Nephron (organoid): Measurements from ENCODE around the gene SLCO4A1.

Experiments used
- H3K27ac Mint-ChIP-seq, 3 experiments: 2 replicates each; pipeline ENCODE4 v1.8.0; 2020; ENCODE audit warnings: mixed read lengths in 3 of 3, mild to moderate bottlenecking in 2 of 3, moderate library complexity in 1 of 3
- H3K27me3 Mint-ChIP-seq: 2 replicates; pipeline ENCODE4 v1.8.0; 2021; ENCODE audit warnings: low read depth, mild to moderate bottlenecking, moderate library complexity, mixed read lengths
- H3K36me3 Mint-ChIP-seq: 2 replicates; pipeline ENCODE4 v1.8.0; 2020; ENCODE audit warnings: low read depth, mixed read lengths
- H3K4me1 Mint-ChIP-seq: 2 replicates; pipeline ENCODE4 v1.8.0; 2020; ENCODE audit warnings: mixed read lengths
- H3K4me3 Mint-ChIP-seq, 3 experiments: 2 replicates each; pipeline ENCODE4 v1.8.0; 2020; ENCODE audit warnings: mild to moderate bottlenecking in 3 of 3, mixed read lengths in 3 of 3, moderate library complexity in 2 of 3
- H3K9me3 Mint-ChIP-seq: 2 replicates; pipeline ENCODE4 v1.8.0; 2020; ENCODE audit warnings: mixed read lengths
- TF ChIP-seq, protein P1 (sequence below), 3 experiments: fragments of 200-600 bp; sonication (generic); IDR thresholded peaks; one replicate each; pipeline ENCODE4 v1.5.0; 2021; ENCODE audit warnings: antibody characterized with exemption in 3 of 3; ENCODE audit not compliant: unreplicated experiment in 3 of 3

SLCO4A1 gene

DNA sequence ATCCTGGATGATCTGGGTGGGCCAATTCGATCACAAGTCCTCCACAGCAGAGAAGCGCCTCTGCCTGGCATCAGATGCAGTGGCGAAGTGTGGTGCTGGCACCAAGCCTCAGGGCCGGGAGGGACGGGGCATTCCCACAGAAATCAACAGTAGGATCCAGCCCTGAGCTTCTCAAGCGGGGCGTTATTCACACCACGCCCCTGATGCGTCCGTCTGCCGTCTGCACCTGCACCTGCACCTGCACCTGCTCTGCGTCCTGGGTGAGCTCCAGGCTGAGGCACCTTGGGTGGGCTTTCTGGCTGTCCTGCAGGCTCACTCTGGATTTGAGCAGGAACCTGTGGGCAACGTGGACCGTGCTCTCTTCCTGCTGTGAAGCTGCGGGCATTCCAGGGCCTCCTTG, 52.6 kb downstream of the SLCO4A1 start:
- no peaks in the 10 kb centered on the region for H3K36me3 Mint-ChIP-seq
- peaks cover 4% of the 10 kb centered on the region for H3K9me3 Mint-ChIP-seq

DNA sequence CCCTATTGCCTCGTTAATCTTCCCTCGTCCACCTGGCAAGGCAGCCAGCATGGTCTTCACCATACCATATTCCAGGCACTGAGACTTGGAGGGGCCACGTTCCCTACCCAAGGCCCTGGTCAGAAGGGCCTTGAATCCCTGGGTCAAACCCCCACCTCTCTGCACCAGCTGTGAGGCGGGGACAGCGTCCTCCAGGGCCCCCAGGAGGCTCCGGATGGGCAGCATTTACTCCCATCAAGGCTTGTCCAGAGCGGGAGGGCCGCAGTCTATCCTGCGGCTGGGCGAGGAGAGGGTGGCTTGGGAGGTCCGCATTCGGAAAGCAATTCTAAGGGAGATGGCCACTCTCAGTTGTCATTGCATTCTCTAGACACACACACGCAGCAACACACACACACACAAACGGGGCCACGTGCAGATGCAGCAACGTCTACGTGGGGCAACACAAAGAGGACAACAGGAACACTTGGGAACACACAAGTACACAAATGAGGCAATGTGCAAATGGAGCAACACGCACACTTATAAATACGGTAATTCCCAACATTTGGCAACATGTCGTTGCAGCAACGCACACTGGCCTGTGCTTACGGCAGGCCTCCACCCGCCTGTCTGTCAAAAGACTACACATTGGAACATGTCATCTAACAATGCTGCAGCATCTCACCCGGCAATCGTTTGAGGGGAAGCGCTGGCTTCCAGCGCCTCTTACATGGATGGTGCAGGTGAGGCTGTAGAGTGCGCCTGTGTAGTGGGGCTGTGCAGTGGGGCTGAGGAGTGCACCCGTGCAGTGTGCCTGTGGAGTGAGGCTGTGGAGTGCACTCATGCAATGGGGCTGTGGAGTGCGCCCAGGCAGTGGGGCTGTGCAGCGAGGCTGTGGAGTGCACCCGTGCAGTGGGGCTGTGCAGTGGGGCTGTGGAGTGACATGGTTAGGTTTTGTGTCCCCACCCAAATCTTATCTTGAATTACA, 53.4 kb downstream of the SLCO4A1 start:
- Mint-ChIP-seq H3K27me3 (peaks cover 17% of the 10 kb centered on the region), H3K27ac (no peak overlapping the region), H3K4me3 (no peak overlapping the region), H3K4me1 (peaks cover 5% of the 10 kb centered on the region), H3K9me3 (peaks cover 4% of the 10 kb centered on the region), H3K36me3 (no peaks in the 10 kb centered on the region)
- TF ChIP-seq, protein P1, sequence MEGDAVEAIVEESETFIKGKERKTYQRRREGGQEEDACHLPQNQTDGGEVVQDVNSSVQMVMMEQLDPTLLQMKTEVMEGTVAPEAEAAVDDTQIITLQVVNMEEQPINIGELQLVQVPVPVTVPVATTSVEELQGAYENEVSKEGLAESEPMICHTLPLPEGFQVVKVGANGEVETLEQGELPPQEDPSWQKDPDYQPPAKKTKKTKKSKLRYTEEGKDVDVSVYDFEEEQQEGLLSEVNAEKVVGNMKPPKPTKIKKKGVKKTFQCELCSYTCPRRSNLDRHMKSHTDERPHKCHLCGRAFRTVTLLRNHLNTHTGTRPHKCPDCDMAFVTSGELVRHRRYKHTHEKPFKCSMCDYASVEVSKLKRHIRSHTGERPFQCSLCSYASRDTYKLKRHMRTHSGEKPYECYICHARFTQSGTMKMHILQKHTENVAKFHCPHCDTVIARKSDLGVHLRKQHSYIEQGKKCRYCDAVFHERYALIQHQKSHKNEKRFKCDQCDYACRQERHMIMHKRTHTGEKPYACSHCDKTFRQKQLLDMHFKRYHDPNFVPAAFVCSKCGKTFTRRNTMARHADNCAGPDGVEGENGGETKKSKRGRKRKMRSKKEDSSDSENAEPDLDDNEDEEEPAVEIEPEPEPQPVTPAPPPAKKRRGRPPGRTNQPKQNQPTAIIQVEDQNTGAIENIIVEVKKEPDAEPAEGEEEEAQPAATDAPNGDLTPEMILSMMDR (IDR thresholded peaks at IDR 0.05; ENCODE audit: unreplicated experiment in 3 of 3) = no peak

More for the DNA sequence above, 52.6 kb downstream of the SLCO4A1 start:
- Mint-ChIP-seq H3K27me3 (peaks cover 17% of the 10 kb centered on the region), H3K27ac (no peak overlapping the region), H3K4me3 (no peak overlapping the region), H3K4me1 (peaks cover 12% of the 10 kb centered on the region)
- TF ChIP-seq, protein P1 (IDR thresholded peaks at IDR 0.05; ENCODE audit: unreplicated experiment in 3 of 3) = no peak

DNA sequence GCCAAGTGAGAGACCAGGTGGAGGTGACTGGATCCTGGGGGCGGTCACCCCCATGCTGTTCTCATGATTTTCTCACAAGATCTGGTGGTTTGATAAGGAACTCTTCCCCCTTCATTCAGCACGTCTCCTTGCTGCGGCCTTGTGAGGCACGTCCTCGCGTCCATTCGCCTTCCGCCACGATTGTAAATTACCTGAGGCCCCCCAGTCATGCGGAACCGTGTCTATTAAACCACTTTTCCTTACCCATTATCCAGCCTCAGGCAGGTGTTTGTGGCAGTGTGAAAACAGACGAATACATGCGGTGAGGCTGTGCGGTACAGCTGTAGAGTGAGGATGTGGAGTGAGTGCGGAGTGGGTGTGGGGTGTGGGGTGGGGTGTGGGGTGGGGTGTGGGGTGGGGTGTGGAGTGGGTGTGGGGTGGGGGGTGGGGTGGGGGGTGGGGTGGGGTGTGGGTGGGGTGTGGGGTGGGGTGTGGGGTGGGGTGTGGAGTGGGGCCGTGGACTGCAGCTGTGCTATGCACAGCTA, 54.2 kb downstream of the SLCO4A1 start:
- Mint-ChIP-seq H3K27me3 (peaks cover 24% of the 10 kb centered on the region), H3K27ac (no peak overlapping the region), H3K36me3 (no peaks in the 10 kb centered on the region), H3K9me3 (peaks cover 4% of the 10 kb centered on the region), H3K4me3 (no peak overlapping the region), H3K4me1 (peaks cover 2% of the 10 kb centered on the region)
- TF ChIP-seq, protein P1 (IDR thresholded peaks at IDR 0.05; ENCODE audit: unreplicated experiment in 3 of 3) = no peak

DNA sequence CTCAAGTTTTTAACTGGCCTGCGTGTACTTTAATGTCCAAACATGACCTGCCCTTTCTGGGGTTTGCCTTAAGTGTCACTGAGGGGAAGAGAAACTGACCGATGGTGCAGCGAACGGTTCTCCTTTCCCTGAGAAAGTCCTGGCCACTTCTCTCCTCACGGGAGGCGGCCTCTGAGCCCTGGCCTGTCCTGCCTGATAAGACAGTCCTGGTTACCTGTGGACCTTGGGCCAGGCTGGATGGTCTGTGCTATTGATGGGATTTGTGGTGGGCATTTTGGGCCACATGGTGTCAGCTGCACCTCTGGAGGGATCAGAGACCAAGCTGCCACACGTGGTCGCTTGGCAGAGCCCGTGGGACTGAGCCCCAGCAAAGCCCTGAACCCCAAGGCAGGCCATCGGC, 54.7 kb downstream of the SLCO4A1 start:
- no peaks in the 10 kb centered on the region for H3K4me1 Mint-ChIP-seq
- TF ChIP-seq, protein P1 (IDR thresholded peaks at IDR 0.05; ENCODE audit: unreplicated experiment in 3 of 3) = no peak
- no peak overlapping the region for H3K27ac Mint-ChIP-seq
- no peak overlapping the region for H3K4me3 Mint-ChIP-seq
- H3K9me3 Mint-ChIP-seq = peaks cover 4% of the 10 kb centered on the region
- H3K36me3 Mint-ChIP-seq = no peaks in the 10 kb centered on the region
- H3K27me3 Mint-ChIP-seq = peaks cover 24% of the 10 kb centered on the region

DNA sequence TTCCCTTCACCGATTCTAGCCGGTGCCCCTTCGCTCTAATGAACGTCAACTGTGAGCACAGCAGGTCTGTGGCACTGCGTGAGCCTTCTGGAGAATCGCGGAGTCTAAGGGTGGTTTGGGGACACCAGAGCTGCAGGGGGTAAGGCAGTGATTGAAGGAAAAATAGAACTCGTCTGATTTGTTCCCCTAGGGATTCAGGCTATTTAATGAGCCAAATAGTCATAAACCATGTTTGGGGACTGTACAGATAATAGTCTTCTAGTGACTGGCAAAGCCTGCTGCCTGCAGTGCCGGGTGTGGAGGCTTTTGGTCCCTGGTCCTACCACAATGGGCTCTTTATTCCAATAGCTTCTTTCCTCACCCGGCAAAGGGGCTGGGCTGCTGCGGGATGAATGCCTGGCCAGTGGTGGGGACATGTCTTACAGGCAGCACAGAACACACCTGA, 55.2 kb downstream of the SLCO4A1 start:
- H3K36me3 Mint-ChIP-seq = no peaks in the 10 kb centered on the region
- no peak overlapping the region for H3K27ac Mint-ChIP-seq
- TF ChIP-seq, protein P1 (IDR thresholded peaks at IDR 0.05; ENCODE audit: unreplicated experiment in 3 of 3) = no peak
- H3K9me3 Mint-ChIP-seq = peaks cover 4% of the 10 kb centered on the region
- no peak overlapping the region for H3K4me3 Mint-ChIP-seq
- H3K4me1 Mint-ChIP-seq = no peaks in the 10 kb centered on the region
- H3K27me3 Mint-ChIP-seq = peaks cover 25% of the 10 kb centered on the region
